GM12864 (cell line): ENCODE data around the gene NMT1.

Experiments
- DNase-seq: peaks from one replicate; pipeline ENCODE4 v3.0.0-alpha.2; 2011; ENCODE audit warnings: low read depth
- H3K4me3 ChIP-seq: 2 replicates; pipeline ENCODE4 v1.5.1; 2011; ENCODE audit warnings: mild to moderate bottlenecking, low read depth, low read length, control low read depth
- TF ChIP-seq, protein P1 (sequence below): IDR thresholded peaks from 2 replicates; pipeline ENCODE4 v1.5.1; 2011; ENCODE audit warnings: low read depth, mild to moderate bottlenecking, moderate library complexity, low read length, control low read depth, inconsistent platforms; ENCODE audit errors: missing control alignments

The NMT1 gene

DNA sequence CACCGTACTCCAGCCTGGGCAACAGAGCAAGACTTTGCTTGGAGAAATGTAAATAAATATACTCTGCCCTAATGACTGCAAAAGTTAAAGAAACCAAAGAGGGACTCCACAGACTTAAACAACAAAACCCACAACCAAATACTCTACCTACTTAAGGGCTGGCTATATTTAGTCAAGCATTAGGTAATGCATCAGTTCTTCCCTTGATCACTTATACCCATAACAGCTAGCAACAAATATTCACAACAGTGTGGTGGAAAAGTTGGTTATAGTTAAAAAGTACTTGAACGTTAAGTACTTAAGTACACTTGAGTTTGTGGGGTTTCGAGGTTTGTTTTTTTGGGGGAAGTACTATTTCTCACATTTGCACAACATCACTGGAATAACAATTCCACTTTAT lies 95.1 kb downstream of the NMT1 start:
- no peak for DNase-seq
- TF ChIP-seq, protein P1, sequence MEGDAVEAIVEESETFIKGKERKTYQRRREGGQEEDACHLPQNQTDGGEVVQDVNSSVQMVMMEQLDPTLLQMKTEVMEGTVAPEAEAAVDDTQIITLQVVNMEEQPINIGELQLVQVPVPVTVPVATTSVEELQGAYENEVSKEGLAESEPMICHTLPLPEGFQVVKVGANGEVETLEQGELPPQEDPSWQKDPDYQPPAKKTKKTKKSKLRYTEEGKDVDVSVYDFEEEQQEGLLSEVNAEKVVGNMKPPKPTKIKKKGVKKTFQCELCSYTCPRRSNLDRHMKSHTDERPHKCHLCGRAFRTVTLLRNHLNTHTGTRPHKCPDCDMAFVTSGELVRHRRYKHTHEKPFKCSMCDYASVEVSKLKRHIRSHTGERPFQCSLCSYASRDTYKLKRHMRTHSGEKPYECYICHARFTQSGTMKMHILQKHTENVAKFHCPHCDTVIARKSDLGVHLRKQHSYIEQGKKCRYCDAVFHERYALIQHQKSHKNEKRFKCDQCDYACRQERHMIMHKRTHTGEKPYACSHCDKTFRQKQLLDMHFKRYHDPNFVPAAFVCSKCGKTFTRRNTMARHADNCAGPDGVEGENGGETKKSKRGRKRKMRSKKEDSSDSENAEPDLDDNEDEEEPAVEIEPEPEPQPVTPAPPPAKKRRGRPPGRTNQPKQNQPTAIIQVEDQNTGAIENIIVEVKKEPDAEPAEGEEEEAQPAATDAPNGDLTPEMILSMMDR: no peak
- no peak overlapping the region for H3K4me3 ChIP-seq
